Middle frontal gyrus (tissue), 1 donor: ENCODE data around the gene GAGE12C.
"Not testable (repeated sequence)": the region's sequence is repeated elsewhere in the genome, so short reads cannot be mapped to it uniquely, and the experiment has no call there.

Source experiments
- DNase-seq: peaks from one replicate; pipeline ENCODE4 v3.0.0-alpha.2; 2015; ENCODE audit warnings: low spot score; ENCODE audit errors: extremely low spot score

Gene GAGE12C, protein sequence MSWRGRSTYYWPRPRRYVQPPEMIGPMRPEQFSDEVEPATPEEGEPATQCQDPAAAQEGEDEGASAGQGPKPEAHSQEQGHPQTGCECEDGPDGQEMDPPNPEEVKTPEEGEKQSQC

DNA sequence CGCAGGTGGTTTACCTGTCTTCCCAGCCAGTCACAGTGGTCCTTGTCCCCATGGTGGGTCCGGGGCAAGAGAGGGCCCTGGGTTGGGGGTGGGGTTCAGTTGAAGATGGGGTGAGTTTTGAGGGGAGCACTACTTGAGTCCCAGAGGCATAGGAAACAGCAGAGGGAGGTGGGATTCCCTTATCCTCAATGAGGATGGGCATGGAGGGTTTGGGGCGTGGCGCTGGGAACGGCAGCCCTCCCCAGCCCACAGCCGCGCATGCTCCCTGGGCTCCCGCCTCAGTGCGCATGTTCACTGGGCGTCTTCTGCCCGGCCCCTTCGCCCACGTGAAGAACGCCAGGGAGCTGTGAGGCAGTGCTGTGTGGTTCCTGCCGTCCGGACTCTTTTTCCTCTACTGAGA is at the start of gene GAGE12C:
GAGE12C (plus strand) TSS at position 301 of the 400 bp plus-strand sequence. CDS start 1,155 bp downstream, outside the sequence.
- DNase-seq = not testable (repeated sequence)

DNA sequence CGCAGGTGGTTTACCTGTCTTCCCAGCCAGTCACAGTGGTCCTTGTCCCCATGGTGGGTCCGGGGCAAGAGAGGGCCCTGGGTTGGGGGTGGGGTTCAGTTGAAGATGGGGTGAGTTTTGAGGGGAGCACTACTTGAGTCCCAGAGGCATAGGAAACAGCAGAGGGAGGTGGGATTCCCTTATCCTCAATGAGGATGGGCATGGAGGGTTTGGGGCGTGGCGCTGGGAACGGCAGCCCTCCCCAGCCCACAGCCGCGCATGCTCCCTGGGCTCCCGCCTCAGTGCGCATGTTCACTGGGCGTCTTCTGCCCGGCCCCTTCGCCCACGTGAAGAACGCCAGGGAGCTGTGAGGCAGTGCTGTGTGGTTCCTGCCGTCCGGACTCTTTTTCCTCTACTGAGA is 9.5 kb downstream of the GAGE12C start, which contains the start of gene GAGE12D:
GAGE12D (plus strand) TSS at position 301 of the 400 bp plus-strand sequence. CDS start 1,155 bp downstream, outside the sequence.
- DNase-seq = not testable (repeated sequence)

DNA sequence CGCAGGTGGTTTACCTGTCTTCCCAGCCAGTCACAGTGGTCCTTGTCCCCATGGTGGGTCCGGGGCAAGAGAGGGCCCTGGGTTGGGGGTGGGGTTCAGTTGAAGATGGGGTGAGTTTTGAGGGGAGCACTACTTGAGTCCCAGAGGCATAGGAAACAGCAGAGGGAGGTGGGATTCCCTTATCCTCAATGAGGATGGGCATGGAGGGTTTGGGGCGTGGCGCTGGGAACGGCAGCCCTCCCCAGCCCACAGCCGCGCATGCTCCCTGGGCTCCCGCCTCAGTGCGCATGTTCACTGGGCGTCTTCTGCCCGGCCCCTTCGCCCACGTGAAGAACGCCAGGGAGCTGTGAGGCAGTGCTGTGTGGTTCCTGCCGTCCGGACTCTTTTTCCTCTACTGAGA is 19.0 kb downstream of the GAGE12C start, which contains the start of gene GAGE12E:
GAGE12E (plus strand) TSS at position 301 of the 400 bp plus-strand sequence. CDS start 1,155 bp downstream, outside the sequence.
- not testable (repeated sequence) for DNase-seq

DNA sequence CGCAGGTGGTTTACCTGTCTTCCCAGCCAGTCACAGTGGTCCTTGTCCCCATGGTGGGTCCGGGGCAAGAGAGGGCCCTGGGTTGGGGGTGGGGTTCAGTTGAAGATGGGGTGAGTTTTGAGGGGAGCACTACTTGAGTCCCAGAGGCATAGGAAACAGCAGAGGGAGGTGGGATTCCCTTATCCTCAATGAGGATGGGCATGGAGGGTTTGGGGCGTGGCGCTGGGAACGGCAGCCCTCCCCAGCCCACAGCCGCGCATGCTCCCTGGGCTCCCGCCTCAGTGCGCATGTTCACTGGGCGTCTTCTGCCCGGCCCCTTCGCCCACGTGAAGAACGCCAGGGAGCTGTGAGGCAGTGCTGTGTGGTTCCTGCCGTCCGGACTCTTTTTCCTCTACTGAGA is 28.6 kb downstream of the GAGE12C start, which contains the start of gene GAGE12F:
GAGE12F (plus strand) TSS at position 301 of the 400 bp plus-strand sequence. CDS start 1,155 bp downstream, outside the sequence.
- not testable (repeated sequence) for DNase-seq

DNA sequence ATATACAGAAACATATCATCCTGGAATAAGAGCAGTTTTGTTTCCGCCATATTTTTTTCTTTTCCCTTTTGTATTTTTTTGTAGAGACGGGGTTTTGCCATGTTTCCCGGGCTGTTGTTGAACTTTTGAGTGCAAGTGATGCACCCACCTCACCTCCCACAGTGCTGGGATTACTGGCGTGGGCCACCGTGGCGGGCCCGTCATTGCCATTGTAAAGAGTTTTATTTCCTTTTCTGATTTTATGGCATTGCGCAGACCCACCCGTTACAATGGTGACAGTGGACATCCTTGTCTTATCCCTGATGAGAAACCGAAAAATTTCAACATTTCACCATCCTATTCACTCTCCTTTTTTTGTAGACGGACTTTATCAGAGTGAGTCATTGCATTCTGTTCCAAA is 36.8 kb downstream of the GAGE12C start:
- not testable (repeated sequence) for DNase-seq

DNA sequence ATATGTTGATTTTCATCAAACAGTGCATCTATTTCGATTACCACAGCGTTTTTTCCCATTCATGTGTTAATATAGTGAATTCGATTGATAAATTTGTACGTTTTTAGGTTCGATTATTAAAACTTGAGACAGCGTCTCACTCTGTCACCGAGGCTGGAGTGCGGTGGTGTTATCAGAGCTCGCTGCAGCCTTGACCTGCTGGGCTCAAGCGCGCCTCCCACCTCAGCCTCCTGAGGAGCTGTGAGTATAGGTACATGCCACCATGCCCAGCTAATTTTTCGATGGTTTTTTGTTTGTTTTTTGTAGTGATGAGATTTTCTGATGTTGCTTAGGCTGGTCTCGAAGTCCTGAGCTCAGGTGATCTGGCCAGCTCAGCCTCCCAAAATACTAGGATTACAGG is 37.2 kb downstream of the GAGE12C start:
- DNase-seq = not testable (repeated sequence)

DNA sequence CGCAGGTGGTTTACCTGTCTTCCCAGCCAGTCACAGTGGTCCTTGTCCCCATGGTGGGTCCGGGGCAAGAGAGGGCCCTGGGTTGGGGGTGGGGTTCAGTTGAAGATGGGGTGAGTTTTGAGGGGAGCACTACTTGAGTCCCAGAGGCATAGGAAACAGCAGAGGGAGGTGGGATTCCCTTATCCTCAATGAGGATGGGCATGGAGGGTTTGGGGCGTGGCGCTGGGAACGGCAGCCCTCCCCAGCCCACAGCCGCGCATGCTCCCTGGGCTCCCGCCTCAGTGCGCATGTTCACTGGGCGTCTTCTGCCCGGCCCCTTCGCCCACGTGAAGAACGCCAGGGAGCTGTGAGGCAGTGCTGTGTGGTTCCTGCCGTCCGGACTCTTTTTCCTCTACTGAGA is 38.1 kb downstream of the GAGE12C start, which contains the start of gene GAGE12G:
GAGE12G (plus strand) TSS at position 301 of the 400 bp plus-strand sequence. CDS start 1,155 bp downstream, outside the sequence.
- not testable (repeated sequence) for DNase-seq

DNA sequence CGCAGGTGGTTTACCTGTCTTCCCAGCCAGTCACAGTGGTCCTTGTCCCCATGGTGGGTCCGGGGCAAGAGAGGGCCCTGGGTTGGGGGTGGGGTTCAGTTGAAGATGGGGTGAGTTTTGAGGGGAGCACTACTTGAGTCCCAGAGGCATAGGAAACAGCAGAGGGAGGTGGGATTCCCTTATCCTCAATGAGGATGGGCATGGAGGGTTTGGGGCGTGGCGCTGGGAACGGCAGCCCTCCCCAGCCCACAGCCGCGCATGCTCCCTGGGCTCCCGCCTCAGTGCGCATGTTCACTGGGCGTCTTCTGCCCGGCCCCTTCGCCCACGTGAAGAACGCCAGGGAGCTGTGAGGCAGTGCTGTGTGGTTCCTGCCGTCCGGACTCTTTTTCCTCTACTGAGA is 47.7 kb downstream of the GAGE12C start, which contains the start of gene GAGE12H:
GAGE12H (plus strand) TSS at position 301 of the 400 bp plus-strand sequence. CDS start 1,155 bp downstream, outside the sequence.
- not testable (repeated sequence) for DNase-seq
